PFSK-1 (cell line): Measurements from ENCODE around the gene ATXN1.

Experiments
- POLR2AphosphoS5 ChIP-seq: IDR thresholded peaks from 2 replicates; pipeline ENCODE4 v1.6.1; 2012; ENCODE audit warnings: low read depth, mild to moderate bottlenecking, control low read depth, low read length, moderate library complexity
- REST ChIP-seq, 2 experiments: IDR thresholded peaks; 2 replicates each; pipeline versions ENCODE4 v1.6.1 to v1.8.0; 2011 to 2012; ENCODE audit warnings: low read depth in 2 of 2, low read length in 2 of 2, control low read depth in 1 of 2, inconsistent platforms in 1 of 2, mild to moderate bottlenecking in 1 of 2, moderate library complexity in 1 of 2; ENCODE audit not compliant: insufficient read depth in 1 of 2

GRCh38 chr6:16491666-16492313 lies 269.5 kb downstream of the ATXN1 start:
- TF ChIP-seq REST (IDR thresholded peaks at IDR 0.05; ENCODE audit: insufficient read depth in 1 of 2, low read depth in 2 of 2, low read length in 2 of 2), result no peak
- TF ChIP-seq POLR2AphosphoS5, result no peak
